ENCODE data around the gene TSSK2. TPM values are rescaled to one million over a fixed set of nuclear protein-coding genes. Genes with fewer than 3 reads are reported as not detected.

TSSK2 gene
- total and polyA plus RNA-seq, 2 of the 8 experiments (the other 6 are each of a cell fraction or from before 2014, with no cell fraction given), result not detected

GRCh38 chr22:19180740-19181410 is 49.8 kb downstream of the TSSK2 start:
- peaks cover 7% of the 10 kb centered on the region; the same call in 1 of the 2 replicates for H3K23me2 ChIP-seq (ENCODE audit: low read depth, low read length)
- 94% methylated on average over 11 of the region's 11 CpGs; no CpG with 5 or more reads in 1 of the 2 experiments for WGBS, 2 experiments (ENCODE audit: extremely low coverage in 1 of 2, insufficient coverage in 1 of 2, insufficient read length in 1 of 2, insufficient replicate concordance in 2 of 2, low coverage in 1 of 2, low lambda C conversion rate in 2 of 2, missing lambda C conversion rate in 1 of 2)
- no peak overlapping the region for H4K91ac ChIP-seq (replicated peaks; ENCODE audit: insufficient read length, low read length)
- FAIRE-seq, result no peak
- peaks cover 0 to 5% of the 10 kb centered on the region in 2 experiments; a peak in 1 of 4 replicates for H3K79me2 ChIP-seq (ENCODE audit: control insufficient read depth in 1 of 2, insufficient read depth in 2 of 2, low read length in 2 of 2)
- H4K5ac ChIP-seq (ENCODE audit: insufficient read length, low read depth, low read length), result no peak overlapping the region
- H3K9me3 ChIP-seq (ENCODE audit: insufficient read depth in 2 of 2, low read depth in 1 of 2, low read length in 1 of 2), result no peaks in the 10 kb centered on the region
- H3K18ac ChIP-seq (ENCODE audit: extremely low read depth, low read length), result no peak overlapping the region
- no peak for DNase-seq (ENCODE audit: low read depth in 1 of 2, low spot score in 2 of 2)
- no peak overlapping the region for H3K27ac ChIP-seq (ENCODE audit: low read depth, low read length)
- H2AK5ac ChIP-seq (ENCODE audit: low read depth, low read length), result no peak overlapping the region
- no peak overlapping the region for H3K23ac ChIP-seq (ENCODE audit: insufficient read length)
- no peak overlapping the region for H2BK120ac ChIP-seq (replicated peaks; ENCODE audit: low read depth, low read length)
- no peak overlapping the region for H3K4ac ChIP-seq (replicated peaks; ENCODE audit: insufficient read length, low read depth, low read length)
- no peak overlapping the region for H2AFZ ChIP-seq (ENCODE audit: low read length)
- H2BK12ac ChIP-seq (ENCODE audit: low read depth, low read length), result no peak overlapping the region; the same call in 1 of the 2 replicates
- no peak overlapping the region for H3K4me2 ChIP-seq (ENCODE audit: insufficient read depth in 1 of 2, low read depth in 2 of 2, low read length in 2 of 2)
- TF ChIP-seq CHD2 (IDR thresholded peaks at IDR 0.05; ENCODE audit: low read length) (no peak), GTF2F1 (IDR thresholded peaks at IDR 0.05; ENCODE audit: borderline replicate concordance, low read depth, low read length) (no peak), SAP30 (IDR thresholded peaks at IDR 0.05; ENCODE audit: insufficient read depth, insufficient replicate concordance, low read length) (no peak), EGR1 (IDR thresholded peaks at IDR 0.05; ENCODE audit: borderline replicate concordance, low read depth, low read length) (no peak)
- no peak overlapping the region for H3K14ac ChIP-seq (ENCODE audit: insufficient read length)
- H4K8ac ChIP-seq (ENCODE audit: extremely low read depth, insufficient read depth, low read length), result no peak overlapping the region
- H2BK15ac ChIP-seq (ENCODE audit: low read length), result no peak overlapping the region
- H3K9ac ChIP-seq (replicated peaks in 1 of 4; ENCODE audit: extremely low read depth in 1 of 4, low read depth in 3 of 4, low read length in 3 of 4), result no peak overlapping the region
- H3K56ac ChIP-seq (replicated peaks; ENCODE audit: insufficient read length, low read depth, low read length), result no peak overlapping the region
- H3K36me3 ChIP-seq (ENCODE audit: control insufficient read depth in 2 of 4, insufficient read depth in 4 of 4, low read length in 3 of 4), result peaks cover 0 to 7% (median 0%) of the 10 kb centered on the region in 4 experiments; a peak in 1 of 8 replicates
- 0 out of 2 replicates have a peak, but pooled peaks cover under 1% of the 10 kb centered on the region for H3K79me1 ChIP-seq (ENCODE audit: low read depth, low read length)
- H4K20me1 ChIP-seq (replicated peaks in 1 of 2; ENCODE audit: control insufficient read depth in 1 of 2, insufficient read depth in 2 of 2, low read length in 2 of 2), result peaks cover under 1 to 10% of the 10 kb centered on the region in 2 experiments
- H2BK20ac ChIP-seq (ENCODE audit: low read length), result no peak overlapping the region
- H3K4me3 ChIP-seq (ENCODE audit: extremely low read depth in 1 of 4, insufficient read depth in 2 of 4, low read depth in 3 of 4, low read length in 4 of 4), result no peak overlapping the region
- ChIA-PET CTCF (ENCODE audit: partially characterized antibody) (interaction anchor here (0.8 to 3.3 kb wide), 4 partner anchors 31 to 293 kb away, joined by 3 to 8 read pairs (median 4); no protein-coding TSS in a partner anchor), POLR2A (ENCODE audit: partially characterized antibody) (interaction anchor here (0.5 to 1.4 kb wide), 2 partner anchors 11 to 75 kb away, joined by 3 read pairs; no protein-coding TSS in a partner anchor)
- H2BK5ac ChIP-seq (ENCODE audit: low read depth, low read length), result no peak overlapping the region; the same call in 1 of the 2 replicates
- H3K4me1 ChIP-seq (replicated peaks in 1 of 4; ENCODE audit: control insufficient read depth in 3 of 4, insufficient read depth in 4 of 4, low read length in 3 of 4), result peaks cover 0 to 18% (median 9%) of the 10 kb centered on the region in 4 experiments; a peak in 6 of 7 replicates
- no peaks in the 10 kb centered on the region for H3K27me3 ChIP-seq (replicated peaks in 1 of 4; ENCODE audit: control insufficient read depth in 3 of 4, extremely low read depth in 1 of 4, insufficient read depth in 3 of 4, low read length in 3 of 4)

All from H1 (cell line).